Activated T-cell treated with anti-CD3 and anti-CD28 coated beads, Interleukin-2, amount 50 U/mL, for 48 hours (primary cell): ENCODE results near the gene ABO.
"Not testable (repeated sequence)": the region's sequence is repeated elsewhere in the genome, so short reads cannot be mapped to it uniquely, and the experiment has no call there.

Source experiments
- DNase-seq, 2 experiments: peaks; one replicate each; pipeline ENCODE4 v3.0.0-alpha.2; 2020

Gene ABO

DNA sequence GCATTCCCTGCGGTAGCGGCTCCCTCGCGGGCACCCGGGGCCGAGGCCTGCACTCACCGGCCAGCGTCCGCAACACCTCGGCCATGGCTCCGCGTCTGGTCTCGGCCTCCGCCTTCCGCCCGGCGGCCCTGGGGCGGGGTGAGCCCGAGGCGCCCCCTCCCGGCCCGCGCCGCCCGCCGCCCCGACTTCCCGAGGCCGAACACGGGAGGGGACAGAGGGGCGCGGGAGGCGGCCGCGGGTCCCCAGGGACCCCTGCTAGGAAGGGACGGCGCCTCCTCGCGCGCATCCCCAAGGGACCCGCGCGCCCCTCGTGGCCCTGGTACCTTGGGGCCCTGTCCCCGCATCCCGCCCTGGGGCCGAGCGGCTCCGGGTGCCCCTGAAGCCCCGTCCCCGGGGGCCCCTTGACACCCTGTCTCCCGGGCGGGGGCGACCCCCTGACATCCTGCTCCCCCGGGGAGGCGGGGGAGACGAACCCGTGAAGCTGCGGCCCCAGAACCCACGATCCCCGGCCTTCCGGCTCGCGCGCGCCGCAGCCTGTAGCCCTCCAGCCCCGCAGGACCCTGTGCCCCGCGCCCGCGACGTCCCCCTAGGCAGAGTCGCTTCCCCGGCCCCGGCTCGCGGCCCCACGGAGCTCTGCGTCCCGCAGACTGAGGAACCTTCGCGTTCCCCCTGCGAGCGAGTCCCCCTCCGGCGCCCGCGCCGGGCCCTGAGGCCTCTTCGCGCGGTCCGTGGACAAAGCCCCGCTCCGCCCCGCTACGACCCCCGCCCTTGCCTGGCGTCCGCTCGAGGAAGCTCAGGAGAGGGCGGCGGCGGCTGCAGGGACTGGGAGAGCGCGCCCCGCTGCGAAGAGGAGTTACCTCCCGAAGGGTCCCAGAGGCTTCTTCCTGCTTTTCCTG, at the start of gene ABO:
Gene ABO, minus strand, starts transcription at position 97 of the 896 bp plus-strand sequence.
- DNase-seq = no peak

DNA sequence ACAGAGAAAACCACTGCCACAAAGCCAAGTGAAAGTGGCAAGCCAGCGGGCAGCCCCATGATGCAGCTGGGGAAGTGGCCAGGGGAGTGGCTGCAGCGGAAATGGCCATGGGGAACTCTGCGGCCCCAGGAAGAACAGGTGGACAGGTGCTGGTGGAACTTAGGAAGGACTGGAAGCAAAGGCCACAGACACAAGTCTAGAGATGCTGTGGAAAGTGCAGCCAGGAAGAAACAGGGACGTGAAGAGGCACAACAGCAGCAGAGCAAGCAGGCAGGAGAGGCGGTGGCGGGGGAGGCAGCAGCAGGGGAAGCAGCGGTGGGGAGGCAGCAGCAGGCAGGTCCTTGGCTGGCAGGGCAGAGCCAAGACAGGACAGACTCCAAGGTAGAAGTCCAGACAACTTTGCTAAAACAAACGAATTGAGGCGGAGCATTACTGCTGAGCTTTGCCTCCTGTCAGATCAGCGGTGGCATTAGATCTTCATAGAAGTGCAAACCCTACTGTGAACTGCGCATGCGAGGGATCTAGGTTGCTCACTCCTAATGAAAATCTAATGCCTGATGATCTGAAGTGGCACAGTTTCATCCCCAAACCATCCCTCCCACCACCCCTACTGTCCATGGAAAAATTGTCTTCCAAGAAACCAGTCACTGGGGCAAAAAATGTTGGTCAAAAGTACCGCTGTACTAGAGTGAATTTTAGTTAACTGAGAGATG, 49.1 kb upstream of the ABO start:
- no peak for DNase-seq

DNA sequence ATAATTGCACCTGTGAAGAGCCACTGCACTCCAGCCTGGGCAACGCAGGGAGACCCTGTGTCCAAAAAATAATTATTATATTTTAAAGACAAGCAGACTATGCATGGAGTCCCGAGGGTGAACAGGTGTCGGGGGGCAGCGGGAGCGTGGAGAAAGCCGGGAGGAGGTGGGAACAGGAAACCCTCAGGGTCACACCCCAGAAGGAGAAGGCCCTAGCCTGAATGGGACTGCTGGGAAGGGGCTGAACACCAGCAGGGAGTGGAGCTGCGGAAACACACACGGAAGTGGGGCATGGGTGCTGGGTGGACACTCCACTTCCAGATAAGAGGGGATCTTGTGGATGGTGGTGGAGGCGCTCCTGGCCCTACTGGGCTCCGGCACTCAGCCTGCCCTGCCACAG, 48.2 kb upstream of the ABO start:
- DNase-seq = no peak

DNA sequence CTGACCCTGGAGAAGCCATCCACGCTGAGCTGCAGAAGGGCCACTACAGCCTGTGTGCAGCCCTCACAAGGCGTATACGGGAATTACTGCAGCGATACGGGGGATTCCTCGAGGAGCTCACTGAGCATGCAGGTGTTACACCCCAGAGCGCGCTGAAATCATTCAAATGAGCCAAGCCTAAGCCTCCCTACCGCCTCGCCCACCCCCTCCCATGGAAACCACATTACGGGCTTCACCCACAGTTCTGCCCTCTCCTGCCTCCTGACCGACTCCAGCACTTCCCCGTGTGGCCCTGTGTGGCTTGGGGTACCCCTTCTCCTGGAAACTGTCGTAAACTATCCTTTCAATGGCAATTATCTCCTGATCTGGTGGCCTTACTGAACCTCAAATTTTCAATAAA, 47.7 kb upstream of the ABO start:
- DNase-seq = no peak

DNA sequence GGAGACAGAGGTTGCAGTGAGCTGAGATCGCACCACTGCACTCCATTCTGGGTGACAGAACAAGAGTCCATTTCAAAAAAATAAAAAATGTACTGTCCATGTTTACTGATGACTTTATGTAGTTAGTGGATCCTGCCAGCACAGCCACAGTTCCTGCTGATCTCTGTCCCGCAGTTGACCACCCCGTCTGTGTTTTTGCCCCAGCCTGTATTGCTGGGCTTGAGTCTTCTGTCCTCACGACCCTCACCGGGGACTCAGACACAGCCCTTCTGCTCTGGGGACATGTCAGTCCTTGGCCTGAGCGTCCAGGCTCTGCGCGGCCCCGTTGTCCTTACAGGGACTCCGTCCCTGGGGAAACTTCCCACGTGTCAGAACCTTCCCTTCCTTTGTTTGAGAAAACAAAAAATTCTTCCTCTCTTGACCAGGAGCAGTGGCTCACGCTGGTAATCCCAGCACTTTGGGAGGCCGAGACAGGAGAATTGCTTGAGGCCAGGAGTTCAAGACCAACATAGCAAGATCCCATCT, 46.5 kb upstream of the ABO start:
- no peak for DNase-seq

DNA sequence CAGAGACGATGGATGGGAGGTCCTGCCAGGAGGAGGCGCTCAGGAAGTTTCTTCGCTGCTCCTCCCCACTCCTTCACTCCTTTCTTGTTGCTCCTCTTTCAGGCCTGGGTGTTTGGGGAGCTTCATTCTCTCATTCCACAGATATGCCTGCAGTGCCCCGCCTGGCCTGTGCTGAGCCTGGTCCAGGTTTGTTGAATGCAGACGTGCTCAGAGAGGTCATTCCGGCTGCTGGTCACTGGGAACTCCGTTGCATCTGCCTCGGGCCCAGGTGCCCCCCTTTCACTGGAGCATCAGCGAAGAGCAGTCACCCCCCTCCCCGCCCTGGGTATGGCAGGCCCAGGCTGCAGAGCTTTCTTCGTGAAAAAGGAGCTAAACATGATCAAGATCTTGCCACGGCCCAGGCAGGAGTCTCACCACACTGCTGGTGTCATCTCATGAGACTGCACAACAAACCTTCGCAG, 45.5 kb upstream of the ABO start:
- no peak for DNase-seq

DNA sequence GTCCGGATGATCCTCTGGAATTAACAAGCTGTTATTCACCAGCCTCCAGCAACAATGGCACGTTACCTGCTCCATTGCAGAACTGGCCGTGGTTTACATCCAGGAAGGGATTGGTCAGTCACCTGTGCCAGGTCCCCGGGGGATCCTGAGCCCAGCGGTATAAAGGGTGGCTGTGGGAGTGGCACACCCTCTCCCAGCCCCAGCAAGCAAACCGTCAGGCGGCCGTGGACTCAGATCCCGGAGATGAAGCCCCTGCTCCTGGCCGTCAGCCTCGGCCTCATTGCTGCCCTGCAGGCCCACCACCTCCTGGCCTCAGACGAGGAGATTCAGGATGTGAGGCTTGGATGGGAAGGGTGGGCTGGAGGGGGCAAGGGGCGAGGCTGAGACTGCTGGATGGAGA, 42.5 kb upstream of the ABO start:
- not testable (repeated sequence) for DNase-seq

DNA sequence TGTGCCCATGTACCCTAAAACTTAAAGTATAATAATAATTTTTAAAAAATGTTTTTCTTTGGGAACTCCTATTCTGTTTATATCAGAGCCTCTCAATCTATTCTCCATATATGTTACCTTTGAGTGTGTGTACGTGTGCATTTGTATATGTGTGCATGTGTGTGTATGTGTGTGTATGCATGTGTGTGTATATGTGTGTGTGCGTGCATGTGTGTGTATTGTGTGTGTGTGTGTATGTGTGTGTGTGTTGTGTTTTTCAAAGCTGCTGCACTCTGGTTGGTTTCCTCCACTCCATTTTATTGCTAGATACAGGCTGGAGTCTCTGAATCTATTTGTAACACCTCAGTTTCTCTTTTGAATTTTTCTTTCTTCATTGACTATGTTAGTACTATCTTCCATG, 41.0 kb upstream of the ABO start:
- DNase-seq = no peak

DNA sequence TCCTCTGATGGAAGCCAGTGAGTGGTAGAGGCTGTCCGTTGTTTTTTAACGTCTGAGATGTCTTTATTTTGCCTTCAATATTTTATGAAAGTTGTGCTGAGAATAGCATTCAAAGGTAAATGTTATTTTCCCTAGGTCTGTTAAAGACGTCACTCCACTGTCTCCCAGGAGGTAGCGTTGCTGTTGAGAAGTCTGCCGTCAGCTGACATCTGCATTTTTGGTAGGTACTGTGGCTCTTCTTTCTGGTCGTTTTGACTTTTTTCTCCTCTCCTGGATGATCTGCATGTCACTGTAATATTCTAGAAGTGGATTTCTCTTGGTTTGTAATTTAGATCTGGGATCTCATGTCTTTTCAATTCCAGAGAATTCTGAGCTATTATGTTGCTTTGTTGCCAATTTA, 34.6 kb upstream of the ABO start:
- no peak for DNase-seq

DNA sequence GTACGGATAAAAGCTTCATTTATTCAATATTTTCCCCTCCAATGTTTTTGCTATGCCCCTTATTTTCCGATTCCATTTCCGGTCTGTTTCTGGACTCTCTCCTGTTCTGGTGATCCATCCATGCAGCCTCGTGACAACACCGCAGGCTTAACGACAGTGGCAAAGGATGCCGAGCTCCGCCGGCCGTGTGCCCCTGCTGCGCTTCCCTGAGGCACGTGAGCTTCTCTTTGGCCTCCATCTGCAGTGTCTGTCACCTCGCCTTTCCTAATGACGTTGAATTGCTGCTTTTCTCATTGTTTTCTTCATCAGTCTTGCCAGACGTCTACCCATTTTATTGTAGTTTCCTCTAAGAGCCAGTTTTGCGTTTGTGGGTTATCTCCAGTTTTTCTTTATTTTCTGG, 32.3 kb upstream of the ABO start:
- no peak for DNase-seq

DNA sequence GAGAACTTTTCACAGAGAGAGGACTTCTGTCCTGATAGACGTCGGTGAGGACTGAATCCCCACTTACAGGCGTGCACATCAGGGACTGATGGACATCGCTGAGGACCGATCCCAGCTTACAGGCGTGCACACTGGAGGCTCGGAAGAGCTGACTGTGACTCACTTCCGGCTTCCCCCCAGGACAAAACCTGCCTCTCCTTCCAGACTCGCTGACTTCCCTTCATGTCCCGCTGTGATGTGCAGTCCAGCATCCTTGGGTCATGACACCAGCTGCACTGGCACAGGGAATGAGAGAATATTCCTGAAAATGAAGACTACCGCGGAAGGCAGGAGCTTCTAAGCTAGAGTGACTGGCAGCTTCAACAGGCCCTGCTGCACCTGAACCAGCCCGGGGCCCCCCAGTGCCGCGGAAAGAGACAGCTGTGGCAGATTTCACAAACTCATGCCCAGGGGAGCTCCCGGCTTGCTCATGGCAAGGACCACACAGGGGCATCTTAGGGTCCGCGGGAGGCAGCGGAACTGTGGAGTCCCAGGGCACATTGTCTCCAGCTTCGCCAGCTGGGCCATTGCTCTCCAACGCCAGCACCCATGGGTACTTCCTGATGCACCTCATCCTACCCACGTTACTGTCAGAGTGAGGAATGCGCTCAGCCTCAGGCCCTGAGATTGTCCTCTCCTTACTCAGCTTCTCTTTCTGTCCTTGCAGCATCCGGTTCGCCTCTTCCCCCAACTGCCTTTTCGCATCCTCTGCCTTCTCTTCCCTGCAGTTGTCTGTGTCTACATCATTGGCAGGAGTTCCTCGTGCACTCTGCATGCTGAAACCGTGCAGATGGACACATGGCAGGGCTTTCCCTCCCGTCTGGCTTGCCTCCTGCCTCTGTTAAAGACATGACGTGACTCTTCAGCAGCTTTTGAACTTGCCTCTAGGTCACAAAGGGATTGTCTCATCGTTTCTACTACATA, 31.5 kb upstream of the ABO start:
- no peak for DNase-seq

DNA sequence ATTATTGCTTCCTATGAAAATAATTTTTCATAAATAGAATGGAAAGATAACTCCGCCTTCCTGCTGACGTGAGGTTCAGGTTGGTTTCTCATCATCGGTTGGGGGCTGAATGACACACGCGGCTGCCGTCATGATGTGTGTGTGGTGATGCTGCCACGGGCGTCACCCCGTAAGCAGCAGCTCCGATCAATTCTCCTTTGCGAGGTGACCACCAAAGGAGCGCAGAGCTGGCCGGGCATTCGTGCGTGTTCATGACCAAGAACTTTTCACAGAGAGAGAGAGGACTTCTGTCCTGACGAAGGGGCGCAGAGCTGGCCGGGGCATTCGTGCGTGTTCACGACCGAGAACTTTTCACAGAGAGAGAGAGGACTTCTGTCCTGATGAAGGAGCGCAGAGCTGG, 30.7 kb upstream of the ABO start:
- DNase-seq = no peak

DNA sequence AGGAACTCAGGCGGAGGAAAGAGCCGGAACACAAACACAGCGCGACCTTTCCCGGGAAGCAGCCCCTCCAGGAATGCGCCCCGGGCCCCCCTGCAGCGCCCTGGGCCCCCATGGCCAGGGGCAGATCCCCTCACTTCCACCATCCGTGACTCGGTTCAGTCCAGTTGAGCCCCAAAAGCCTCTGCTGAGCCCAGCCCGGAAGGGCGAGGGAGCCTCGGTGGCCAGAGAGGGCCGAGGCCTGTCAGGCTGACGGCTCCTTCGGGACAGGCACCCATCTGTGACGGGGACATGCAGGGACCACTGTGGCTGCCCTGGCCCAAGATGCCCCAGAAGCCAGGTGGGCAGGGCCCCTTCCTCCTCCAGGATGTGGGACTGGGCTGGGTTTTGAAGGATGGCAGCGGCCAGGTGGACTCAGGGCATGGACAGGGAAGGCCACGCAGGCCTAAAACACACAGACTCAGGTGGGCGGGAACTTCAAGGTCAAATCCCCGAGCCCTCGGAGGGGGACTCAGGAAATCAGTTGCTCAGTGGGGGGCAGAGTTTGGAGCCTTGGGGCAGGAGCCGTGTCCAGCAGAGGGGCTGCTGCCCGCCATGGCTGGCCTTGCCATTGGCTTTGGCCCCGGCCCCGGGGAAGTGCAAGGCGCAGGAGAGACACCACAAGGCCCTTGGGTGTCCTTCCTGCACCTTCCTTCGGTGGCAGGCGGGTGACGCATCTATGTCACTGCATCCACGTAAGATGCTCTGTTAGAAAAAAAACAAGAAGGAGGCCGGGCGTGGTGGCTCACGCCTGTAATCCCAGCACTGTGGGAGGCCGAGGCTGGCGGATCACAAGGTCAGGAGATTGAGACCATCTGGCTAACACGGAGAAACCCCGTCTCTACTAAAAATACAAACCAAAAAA, 29.7 kb upstream of the ABO start:
- DNase-seq = no peak

DNA sequence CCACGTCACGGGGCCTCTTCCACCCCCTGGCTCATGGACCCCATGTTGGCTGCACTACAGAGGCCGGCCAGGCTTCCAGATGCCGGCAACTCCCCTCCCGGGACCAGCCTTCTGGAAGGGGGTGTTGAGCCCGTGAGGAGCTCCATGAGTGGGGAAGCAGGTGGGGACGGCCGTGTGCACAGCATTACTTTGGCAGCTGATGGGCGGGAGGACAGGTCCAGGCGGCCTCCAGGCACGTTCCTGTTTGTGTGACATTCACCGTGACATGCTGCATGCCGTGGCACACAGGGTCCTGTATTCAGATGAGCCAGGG, 29.1 kb upstream of the ABO start:
- no peak for DNase-seq

DNA sequence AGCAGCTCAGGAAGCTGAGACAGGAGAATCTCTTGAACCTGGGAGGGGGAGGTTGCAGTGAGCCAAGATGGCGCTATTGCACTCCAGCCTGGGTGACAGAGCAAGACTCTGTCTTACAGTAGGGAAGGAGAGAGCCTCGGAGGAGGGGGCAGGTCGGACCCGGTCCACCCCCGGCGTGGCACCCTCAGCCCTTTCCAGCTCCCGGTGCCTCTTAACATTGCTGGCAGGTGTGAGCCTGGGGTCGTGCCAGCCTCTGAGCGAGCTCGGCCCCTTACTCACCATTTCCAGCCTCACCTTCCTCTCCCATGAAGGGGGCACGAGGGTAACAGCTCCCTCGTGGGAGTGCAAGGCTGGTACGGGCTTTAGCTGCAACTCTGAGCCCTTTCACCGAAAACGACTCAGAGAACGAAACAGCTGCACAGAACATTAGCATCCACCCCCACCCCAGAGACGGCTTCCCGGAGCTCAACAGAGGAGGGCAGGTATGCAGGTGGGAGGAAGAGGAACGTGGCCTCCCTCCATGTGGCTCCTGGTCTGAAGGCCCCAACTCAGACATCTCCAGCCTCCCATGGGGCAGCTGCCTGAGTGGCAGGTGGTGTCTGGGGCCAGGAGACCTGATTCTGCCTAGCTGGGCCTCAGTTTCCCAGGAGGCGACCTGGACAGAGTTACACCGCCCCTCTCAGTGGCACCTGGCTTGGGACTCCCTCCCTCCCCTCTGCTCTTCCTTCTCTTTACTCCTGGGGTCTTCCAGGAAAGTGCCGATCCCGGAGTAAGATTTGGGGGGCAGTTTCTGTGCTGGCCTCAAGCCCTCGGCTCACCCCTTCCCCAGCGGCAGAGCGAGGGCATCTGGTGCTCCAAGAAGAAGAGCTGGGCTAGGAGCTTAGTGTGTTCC, 28.5 kb upstream of the ABO start:
- no peak for DNase-seq

DNA sequence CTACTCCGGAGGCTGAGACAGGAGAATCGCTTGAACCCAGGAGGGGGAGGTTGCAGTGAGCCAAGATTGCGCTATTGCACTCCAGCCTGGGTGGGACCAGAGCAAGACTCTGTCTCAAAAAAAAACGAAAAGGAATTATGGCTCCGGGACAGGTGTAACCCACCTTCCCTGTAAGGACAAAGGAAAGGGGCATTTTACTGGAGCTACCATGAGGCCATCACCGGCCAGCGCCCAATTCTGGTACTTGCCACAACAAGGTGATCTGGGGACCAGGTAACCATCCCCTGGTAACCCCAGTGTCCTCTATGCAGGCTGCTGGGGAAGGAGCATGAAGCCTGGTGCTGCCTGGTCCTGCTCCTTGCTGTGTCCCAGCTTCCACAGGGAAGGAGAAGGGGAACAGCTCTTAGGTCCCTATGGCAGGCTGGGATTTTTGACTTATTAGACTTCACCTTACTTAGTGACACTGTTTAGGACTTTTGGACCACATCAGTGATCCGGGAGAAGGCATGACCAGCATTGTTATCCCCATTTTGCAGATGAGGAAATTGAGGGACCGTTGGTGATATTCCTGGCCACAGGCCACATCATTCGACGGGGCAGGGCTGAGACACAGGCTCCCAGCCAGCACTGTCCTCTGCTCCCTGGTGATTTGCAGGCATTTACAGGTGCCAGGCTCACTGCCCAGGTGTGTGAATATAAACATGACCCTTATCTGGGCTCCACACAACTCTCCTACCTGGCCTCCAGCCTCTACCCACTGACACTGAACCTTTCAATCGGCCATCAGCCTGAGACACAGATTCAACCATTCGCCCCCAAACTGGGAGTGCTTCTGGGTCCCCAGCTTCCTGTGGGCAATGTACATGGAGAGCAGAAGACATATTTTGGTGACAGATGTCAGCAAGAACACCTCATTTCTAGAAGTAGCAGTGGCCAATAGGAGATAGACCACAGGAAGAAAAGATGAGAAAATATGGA, 26.5 kb upstream of the ABO start:
- no peak for DNase-seq

DNA sequence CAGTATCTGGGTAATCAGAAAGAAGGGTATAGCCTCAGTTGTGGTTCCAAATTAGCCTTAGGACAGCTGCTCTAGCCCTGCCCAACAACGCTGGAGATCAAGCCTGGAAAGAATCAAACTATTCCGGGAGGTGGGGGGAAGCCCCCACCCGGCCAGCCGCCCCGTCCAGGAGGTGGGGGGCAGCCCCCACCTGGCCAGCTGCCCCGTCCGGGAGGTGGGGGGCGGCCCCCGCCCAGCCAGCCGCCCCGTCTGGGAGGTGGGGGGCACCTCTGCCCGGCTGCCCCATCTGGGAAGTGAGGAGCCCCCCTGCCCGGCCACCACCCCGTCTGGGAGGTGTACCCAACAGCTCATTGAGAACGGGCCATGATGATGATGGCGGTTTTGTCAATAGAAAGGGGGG, 25.0 kb upstream of the ABO start:
- DNase-seq = not testable (repeated sequence)

DNA sequence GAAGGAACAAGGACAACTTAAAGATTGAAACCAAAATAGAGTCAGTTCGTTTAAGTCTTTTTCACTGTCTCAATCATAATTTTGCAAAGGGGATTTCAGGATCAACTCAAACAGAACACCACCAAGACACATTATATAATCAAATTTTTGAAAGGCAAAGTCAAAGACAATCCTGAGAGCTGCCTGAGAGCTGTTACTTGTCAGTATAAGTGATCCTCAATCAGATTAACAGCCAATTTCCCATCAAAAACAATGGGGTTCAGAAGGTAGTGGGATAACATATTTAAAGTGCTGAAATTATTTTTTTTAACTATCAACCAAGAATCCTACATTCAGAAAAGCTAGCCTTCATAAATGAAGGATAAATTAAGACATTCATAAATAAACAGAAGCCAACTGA, 19.3 kb upstream of the ABO start:
- no peak for DNase-seq

DNA sequence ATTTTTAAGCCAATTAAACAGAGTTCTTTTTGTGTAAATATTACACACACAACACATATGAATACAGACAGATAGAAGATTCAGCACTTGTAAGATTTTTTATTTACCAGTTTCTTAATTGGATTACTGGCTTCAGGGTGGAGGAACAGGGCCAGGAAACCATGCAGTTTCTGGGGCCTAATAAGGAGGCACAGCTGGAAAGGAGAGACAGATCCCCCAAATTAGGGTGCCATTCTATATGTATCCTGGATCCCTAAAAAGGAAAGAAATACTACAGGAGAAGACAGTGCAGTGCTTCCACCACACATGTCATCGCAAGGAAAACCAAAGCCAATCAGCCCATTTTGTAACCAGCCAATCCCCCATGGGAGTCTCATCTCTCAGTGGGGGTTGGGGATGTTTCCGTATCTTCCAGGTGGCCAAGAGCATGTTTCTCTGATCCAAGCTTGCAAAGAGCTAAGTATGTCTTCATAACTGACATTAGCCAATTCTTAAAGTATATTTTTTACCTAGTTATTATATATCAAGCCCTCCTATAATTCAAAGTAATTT, 15.8 kb upstream of the ABO start:
- no peak for DNase-seq
